OCI-LY7 (cell line): ENCODE results near the gene YARS1.

Experiments used
- CTCF ChIP-seq: fragments of 200-600 bp; sonication (generic); conservative IDR thresholded peaks from 2 replicates; pipeline ENCODE4 v1.5.1; 2014; ENCODE audit warnings: mild to moderate bottlenecking, antibody characterized with exemption, low read length, moderate library complexity, mixed read lengths
- EZH2phosphoT487 ChIP-seq: fragments of 200-600 bp; sonication (generic); IDR thresholded peaks from 2 replicates; pipeline ENCODE4 v1.6.1; 2018; ENCODE audit warnings: low read depth, borderline replicate concordance, mild to moderate bottlenecking, mixed run types, antibody characterized with exemption, low read length, moderate library complexity, mixed read lengths

DNA sequence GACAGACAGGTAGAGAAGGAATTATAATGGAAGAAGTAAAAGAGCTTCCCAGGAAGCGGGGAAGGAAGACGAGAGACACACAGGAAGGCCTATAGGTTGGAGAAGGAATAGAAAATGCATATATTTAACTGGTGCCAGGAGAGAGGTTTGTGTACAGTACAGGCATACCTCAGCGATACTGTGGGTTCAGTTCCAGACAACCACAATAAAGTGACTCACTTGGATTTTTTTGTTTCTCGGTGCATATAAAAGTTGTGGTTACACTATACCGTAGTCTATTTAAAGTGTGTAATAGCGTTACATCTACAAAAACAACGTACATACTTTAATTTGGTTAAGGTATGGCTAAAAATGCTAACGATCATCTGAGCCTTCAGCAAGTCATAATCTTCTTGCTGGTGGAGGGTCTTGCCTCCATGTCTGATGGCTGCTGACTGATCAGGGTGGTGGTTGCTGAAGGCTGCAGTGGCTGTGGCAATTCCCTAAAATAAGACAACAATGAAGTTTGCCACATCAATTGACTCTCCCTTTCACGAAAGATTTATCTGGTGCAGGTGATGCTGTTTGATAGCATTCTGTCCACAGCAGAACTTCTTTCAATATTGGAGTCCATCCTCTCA is 16.0 kb downstream of the YARS1 start:
- no peak for TF ChIP-seq CTCF
- no peak for TF ChIP-seq EZH2phosphoT487
